Panc1 (cell line): Measurements from ENCODE around the gene SYTL5.

Experiments used
- CTCF ChIP-seq: fragments of 450-650 bp; IDR thresholded peaks from 2 replicates; pipeline ENCODE4 v1.5.1; 2017; ENCODE audit warnings: mild to moderate bottlenecking
- POLR2AphosphoS5 ChIP-seq: IDR thresholded peaks from 2 replicates; pipeline ENCODE4 v1.6.1; 2012; ENCODE audit warnings: mild to moderate bottlenecking, low read depth, low read length, moderate library complexity
- REST ChIP-seq, 2 experiments: IDR thresholded peaks; 2 replicates each; pipeline ENCODE4 v1.6.1; 2011 to 2012; ENCODE audit warnings: low read depth in 2 of 2, control low read depth in 1 of 2, low read length in 1 of 2, mild to moderate bottlenecking in 1 of 2, moderate library complexity in 1 of 2; ENCODE audit not compliant: insufficient read depth in 1 of 2
- SIN3A ChIP-seq: IDR thresholded peaks from 2 replicates; pipeline ENCODE4 v1.6.1; 2012; ENCODE audit warnings: low read depth, mild to moderate bottlenecking, low read length, moderate library complexity, borderline replicate concordance; ENCODE audit not compliant: insufficient read depth
- TCF7L2 ChIP-seq: IDR thresholded peaks from 2 replicates; pipeline ENCODE4 v1.6.1; 2011; ENCODE audit warnings: mild to moderate bottlenecking, low read depth, low read length, inconsistent platforms

GRCh38 chrX:38079463-38079862 is 73.1 kb downstream of the SYTL5 start:
- no peak for TF ChIP-seq CTCF
- TF ChIP-seq POLR2AphosphoS5 = no peak
- TF ChIP-seq TCF7L2 = no peak
- no peak for TF ChIP-seq REST (IDR thresholded peaks at IDR 0.05; ENCODE audit: insufficient read depth in 1 of 2, low read depth in 2 of 2, low read length in 1 of 2)
- no peak for TF ChIP-seq SIN3A
